HG03280 (cell line): Measurements from ENCODE around the gene DHX40.
"Not testable (repeated sequence)": the region's sequence is repeated elsewhere in the genome, so short reads cannot be mapped to it uniquely, and the experiment has no call there.

Source experiments
- ATAC-seq: cut with Tn5 transposase; IDR thresholded peaks from one replicate; pipeline ENCODE4 v1.9.1; 2021; ENCODE audit warnings: mild to moderate bottlenecking, moderate library complexity; ENCODE audit not compliant: unreplicated experiment

The DHX40 gene

GRCh38 chr17:59565171-59565958, at the start of gene DHX40:
DHX40 (plus strand) TSS chr17:59565610; CDS start chr17:59565672, 62 bp downstream.
- ATAC-seq: peak; percentile 88

- ATAC-seq: no peak
These were observed 49.0 kb upstream of the DHX40 start for GRCh38 chr17:59516451-59516850.

- no peak for ATAC-seq
These were observed 46.3 kb upstream of the DHX40 start for GRCh38 chr17:59519132-59519531.

GRCh38 chr17:59520251-59520650, 45.2 kb upstream of the DHX40 start:
- ATAC-seq: no peak

- no peak for ATAC-seq
These were observed 43.8 kb upstream of the DHX40 start for GRCh38 chr17:59521465-59522126.

- ATAC-seq: not testable (repeated sequence)
These were observed 40.5 kb upstream of the DHX40 start for GRCh38 chr17:59524930-59525329.

- ATAC-seq: no peak
These were observed 39.7 kb upstream of the DHX40 start for GRCh38 chr17:59525668-59526067.

- no peak for ATAC-seq
These were observed 39.0 kb upstream of the DHX40 start for GRCh38 chr17:59526451-59526850.

- ATAC-seq: no peak
These were observed 38.0 kb upstream of the DHX40 start for GRCh38 chr17:59527325-59527917.

- no peak for ATAC-seq
These were observed 37.5 kb upstream of the DHX40 start for GRCh38 chr17:59527931-59528330.

GRCh38 chr17:59530531-59530930, 34.9 kb upstream of the DHX40 start:
- ATAC-seq: no peak

GRCh38 chr17:59533694-59534093, 31.7 kb upstream of the DHX40 start:
- ATAC-seq: no peak

GRCh38 chr17:59534583-59534982, 30.8 kb upstream of the DHX40 start:
- ATAC-seq: no peak

- ATAC-seq: no peak
These were observed 27.1 kb upstream of the DHX40 start for GRCh38 chr17:59538195-59538909.

GRCh38 chr17:59542960-59543635, 22.3 kb upstream of the DHX40 start:
- ATAC-seq: no peak

- ATAC-seq: no peak
These were observed 19.5 kb upstream of the DHX40 start for GRCh38 chr17:59545942-59546341.

- ATAC-seq: no peak
These were observed 18.1 kb upstream of the DHX40 start for GRCh38 chr17:59547131-59547915.

- ATAC-seq: not testable (repeated sequence)
These were observed 16.4 kb upstream of the DHX40 start for GRCh38 chr17:59548985-59549384.

- no peak for ATAC-seq
These were observed 14.7 kb upstream of the DHX40 start for GRCh38 chr17:59550703-59551102.

- no peak for ATAC-seq
These were observed 7.4 kb upstream of the DHX40 start for GRCh38 chr17:59558039-59558438.
